Measurements from ENCODE around the gene COPZ2.

DNA sequence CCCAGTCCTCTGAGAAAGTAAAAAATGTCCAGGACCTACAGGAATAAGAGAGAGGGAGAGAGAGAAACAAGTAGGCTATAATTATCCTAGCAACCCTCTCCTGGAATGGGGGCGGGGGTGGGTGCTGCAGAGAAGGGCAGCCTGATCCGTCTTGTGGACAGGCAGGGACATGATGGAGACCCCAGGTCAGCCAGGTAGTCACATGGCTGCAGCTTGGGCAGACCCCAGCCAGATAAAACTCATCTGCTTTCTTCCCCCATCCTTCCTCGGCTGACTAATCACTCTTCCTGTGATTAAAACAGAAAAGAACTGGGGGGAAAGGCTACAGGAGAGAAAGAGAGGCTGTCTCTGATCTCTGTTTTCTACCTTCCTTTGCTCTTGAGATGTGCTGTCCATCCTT, 32.6 kb downstream of the COPZ2 start:
- TF ChIP-seq, protein P1, sequence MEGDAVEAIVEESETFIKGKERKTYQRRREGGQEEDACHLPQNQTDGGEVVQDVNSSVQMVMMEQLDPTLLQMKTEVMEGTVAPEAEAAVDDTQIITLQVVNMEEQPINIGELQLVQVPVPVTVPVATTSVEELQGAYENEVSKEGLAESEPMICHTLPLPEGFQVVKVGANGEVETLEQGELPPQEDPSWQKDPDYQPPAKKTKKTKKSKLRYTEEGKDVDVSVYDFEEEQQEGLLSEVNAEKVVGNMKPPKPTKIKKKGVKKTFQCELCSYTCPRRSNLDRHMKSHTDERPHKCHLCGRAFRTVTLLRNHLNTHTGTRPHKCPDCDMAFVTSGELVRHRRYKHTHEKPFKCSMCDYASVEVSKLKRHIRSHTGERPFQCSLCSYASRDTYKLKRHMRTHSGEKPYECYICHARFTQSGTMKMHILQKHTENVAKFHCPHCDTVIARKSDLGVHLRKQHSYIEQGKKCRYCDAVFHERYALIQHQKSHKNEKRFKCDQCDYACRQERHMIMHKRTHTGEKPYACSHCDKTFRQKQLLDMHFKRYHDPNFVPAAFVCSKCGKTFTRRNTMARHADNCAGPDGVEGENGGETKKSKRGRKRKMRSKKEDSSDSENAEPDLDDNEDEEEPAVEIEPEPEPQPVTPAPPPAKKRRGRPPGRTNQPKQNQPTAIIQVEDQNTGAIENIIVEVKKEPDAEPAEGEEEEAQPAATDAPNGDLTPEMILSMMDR (IDR thresholded peaks at IDR 0.05), result no peak
- no peak for TF ChIP-seq EZH2phosphoT487 (IDR thresholded peaks at IDR 0.05)
- no peak for TF ChIP-seq EZH2 (IDR thresholded peaks at IDR 0.05)
